HepG2 (cell line): ENCODE measurements around the gene C2orf81. TPM values are rescaled to one million over a fixed set of nuclear protein-coding genes. Genes with fewer than 3 reads are reported as not detected.

Source experiments
- ERF ChIP-seq: IDR thresholded peaks from 2 replicates; pipeline ENCODE4 v1.6.1; 2018; ENCODE audit warnings: missing biosample characterization, missing genetic modification reagents
- FOXK1 ChIP-seq: sonication (generic); formaldehyde crosslinking; IDR thresholded peaks from 2 replicates; pipeline ENCODE4 v1.4.0; 2020; ENCODE audit warnings: low read depth, missing genetic modification reagents, borderline replicate concordance
- FOXM1 ChIP-seq: sonication (generic); formaldehyde crosslinking; IDR thresholded peaks from 2 replicates; pipeline ENCODE4 v1.5.0; 2020; ENCODE audit warnings: missing genetic modification reagents
- GATA4 ChIP-seq: sonication (generic); IDR thresholded peaks from 2 replicates; pipeline ENCODE4 v1.6.1; 2016; ENCODE audit warnings: antibody characterized with exemption, low read depth, borderline replicate concordance
- HNRNPK ChIP-seq: fragments of 200-400 bp; formaldehyde crosslinking; IDR thresholded peaks from 2 replicates; pipeline ENCODE4 v1.6.1; 2018; ENCODE audit warnings: low read length, low read depth, moderate library complexity, mild to moderate bottlenecking; ENCODE audit not compliant: poor library complexity, severe bottlenecking
- LCORL ChIP-seq, 2 experiments: fragments of 450-650 bp in 1 of 2; sonication (generic) in 1 of 2; formaldehyde crosslinking in 1 of 2; IDR thresholded peaks; 2 replicates each; pipeline versions ENCODE4 v1.5.0 to v1.6.1; 2017 to 2020; ENCODE audit warnings: antibody characterized with exemption in 1 of 2, missing genetic modification reagents in 1 of 2
- NFKB2 ChIP-seq: sonication (generic); formaldehyde crosslinking; IDR thresholded peaks from 2 replicates; pipeline ENCODE4 v1.4.0; 2020; ENCODE audit warnings: missing genetic modification reagents, borderline replicate concordance
- PHF8 ChIP-seq: sonication (generic); formaldehyde crosslinking; IDR thresholded peaks from 2 replicates; pipeline ENCODE4 v1.5.0; 2020; ENCODE audit warnings: missing genetic modification reagents
- SALL1 ChIP-seq: sonication (generic); formaldehyde crosslinking; IDR thresholded peaks from 2 replicates; pipeline ENCODE4 v1.8.0; 2022; ENCODE audit warnings: mild to moderate bottlenecking, missing genetic modification reagents
- SMYD3 ChIP-seq: sonication (generic); formaldehyde crosslinking; IDR thresholded peaks from 2 replicates; pipeline ENCODE4 v1.8.1; 2023; ENCODE audit warnings: mild to moderate bottlenecking, missing genetic modification reagents
- TCF12 ChIP-seq, 2 experiments: fragments of 450-650 bp in 1 of 2; sonication (generic) in 1 of 2; formaldehyde crosslinking in 1 of 2; IDR thresholded peaks; 2 replicates each; pipeline versions ENCODE4 v1.6.1 to v1.8.0; 2017 to 2022; ENCODE audit warnings: antibody characterized with exemption in 1 of 2, mild to moderate bottlenecking in 1 of 2, missing genetic modification reagents in 1 of 2, moderate library complexity in 1 of 2
- WIZ ChIP-seq: sonication (generic); formaldehyde crosslinking; IDR thresholded peaks from 2 replicates; pipeline ENCODE4 v1.5.1; 2020; ENCODE audit warnings: mild to moderate bottlenecking, missing genetic modification reagents
- ZFP90 ChIP-seq: sonication (generic); formaldehyde crosslinking; IDR thresholded peaks from 2 replicates; pipeline ENCODE4 v1.8.0; 2022; ENCODE audit warnings: missing genetic modification reagents, mild to moderate bottlenecking, inconsistent platforms, borderline replicate concordance
- ZNF136 ChIP-seq: sonication (generic); formaldehyde crosslinking; IDR thresholded peaks from 2 replicates; pipeline ENCODE4 v1.8.1; 2022; ENCODE audit warnings: low read depth, mild to moderate bottlenecking, moderate library complexity, missing genetic modification reagents
- ZNF75D ChIP-seq: sonication (generic); formaldehyde crosslinking; IDR thresholded peaks from 2 replicates; pipeline ENCODE4 v1.8.1; 2023; ENCODE audit warnings: missing genetic modification reagents, mild to moderate bottlenecking, borderline replicate concordance
- ZNF790 ChIP-seq: sonication (generic); formaldehyde crosslinking; IDR thresholded peaks from 2 replicates; pipeline ENCODE4 v1.8.0; 2022; ENCODE audit warnings: missing genetic modification reagents, mild to moderate bottlenecking, borderline replicate concordance
- polyA plus RNA-seq, 8 experiments: library from polyadenylated mRNA; depleted of rRNA in 3 of 8; stranded (reverse) in 7 of 8; unstranded in 1 of 8; fragments of >200 nt; fragmentation: Illumina TruSeq in 4 of 8; extraction: Trizol in 4 of 8; gene quantifications; 2 replicates each; pipeline versions ENCODE4 v1.2.1 to v1.2.3, GENCODE V29; 2011 to 2016; ENCODE audit warnings: low read depth in 4 of 8, missing spikeins in 1 of 8, mixed read lengths in 1 of 8; ENCODE audit not compliant: insufficient read depth in 1 of 8
- total RNA-seq, 5 experiments: library from RNA; depleted of rRNA; stranded (reverse); fragments of >200 nt; fragmentation: Illumina TruSeq; extraction: Trizol; gene quantifications; 2 replicates each; pipeline ENCODE4 v1.2.3, GENCODE V29; 2016; ENCODE audit warnings: low read depth in 1 of 5
- TF ChIP-seq, protein P1 (sequence below): fragments of 450-650 bp; IDR thresholded peaks from 2 replicates; pipeline ENCODE4 v1.6.1; 2017
- TF ChIP-seq, protein P2 (sequence below): sonication (generic); formaldehyde crosslinking; IDR thresholded peaks from 2 replicates; pipeline ENCODE4 v1.4.0; 2020; ENCODE audit warnings: missing genetic modification reagents
- TF ChIP-seq, protein P3 (sequence below): sonication (generic); formaldehyde crosslinking; IDR thresholded peaks from 2 replicates; pipeline ENCODE4 v1.8.0; 2022; ENCODE audit warnings: missing genetic modification reagents, mild to moderate bottlenecking, inconsistent platforms, borderline replicate concordance

Gene C2orf81
- total and polyA plus RNA-seq, 2 of the 13 experiments (the other 11 are each of a cell fraction or from before 2014, with no cell fraction given) = 0.15 to 0.17 TPM

DNA sequence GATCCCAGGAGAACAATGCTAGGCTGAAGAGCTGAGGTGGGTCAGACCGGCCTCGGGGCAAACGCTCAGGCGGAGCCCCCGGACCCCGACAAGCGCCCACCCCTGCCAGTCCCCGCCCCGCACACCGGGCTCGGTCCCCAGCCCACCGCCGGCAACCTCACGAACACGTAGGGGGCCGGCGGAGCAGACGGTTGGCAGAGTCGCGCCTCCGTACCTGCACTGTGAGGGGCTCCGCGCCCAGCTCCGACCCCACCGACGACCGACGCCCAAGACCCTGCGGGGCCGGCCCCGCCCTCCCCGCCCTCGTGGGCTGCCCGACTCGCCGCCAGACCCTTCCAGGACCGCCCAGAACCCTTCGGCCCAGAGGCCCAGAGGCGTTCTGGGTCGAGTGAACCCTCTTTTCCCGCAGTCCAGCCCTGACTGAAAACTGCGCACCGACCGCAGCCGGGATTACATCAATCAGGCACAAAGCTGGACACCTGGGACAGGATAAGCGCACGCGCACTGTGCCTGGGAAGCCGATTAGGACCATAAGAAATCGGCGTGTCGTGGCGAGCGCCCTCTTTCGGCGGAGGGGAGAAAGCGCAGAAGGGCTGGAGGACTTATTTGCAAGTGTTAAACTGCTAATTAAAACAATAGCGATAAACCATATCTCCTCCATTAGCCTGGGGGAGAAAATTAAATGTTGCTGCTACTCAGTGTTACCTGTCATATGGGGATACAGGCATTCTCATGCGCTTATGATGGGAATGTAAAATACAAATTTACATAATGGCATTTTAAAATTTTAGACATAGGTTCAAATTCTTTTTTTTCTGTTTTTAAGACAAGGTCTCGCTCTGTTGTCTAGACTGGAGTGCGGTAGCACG is 29.6 kb downstream of the C2orf81 start (continued):
- TF ChIP-seq WIZ (CRISPR knock-in tag) = no peak
- TF ChIP-seq SMYD3 = peak; percentile 64; the same call in 1 of the 2 replicates
- no peak for TF ChIP-seq GATA4
- TF ChIP-seq HNRNPK = no peak
- peak; percentile 94 for TF ChIP-seq PHF8 (CRISPR knock-in tag)
- TF ChIP-seq, protein P1, sequence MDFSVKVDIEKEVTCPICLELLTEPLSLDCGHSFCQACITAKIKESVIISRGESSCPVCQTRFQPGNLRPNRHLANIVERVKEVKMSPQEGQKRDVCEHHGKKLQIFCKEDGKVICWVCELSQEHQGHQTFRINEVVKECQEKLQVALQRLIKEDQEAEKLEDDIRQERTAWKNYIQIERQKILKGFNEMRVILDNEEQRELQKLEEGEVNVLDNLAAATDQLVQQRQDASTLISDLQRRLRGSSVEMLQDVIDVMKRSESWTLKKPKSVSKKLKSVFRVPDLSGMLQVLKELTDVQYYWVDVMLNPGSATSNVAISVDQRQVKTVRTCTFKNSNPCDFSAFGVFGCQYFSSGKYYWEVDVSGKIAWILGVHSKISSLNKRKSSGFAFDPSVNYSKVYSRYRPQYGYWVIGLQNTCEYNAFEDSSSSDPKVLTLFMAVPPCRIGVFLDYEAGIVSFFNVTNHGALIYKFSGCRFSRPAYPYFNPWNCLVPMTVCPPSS = no peak
- no peak for TF ChIP-seq ZNF75D (CRISPR knock-in tag)
- TF ChIP-seq, protein P2, sequence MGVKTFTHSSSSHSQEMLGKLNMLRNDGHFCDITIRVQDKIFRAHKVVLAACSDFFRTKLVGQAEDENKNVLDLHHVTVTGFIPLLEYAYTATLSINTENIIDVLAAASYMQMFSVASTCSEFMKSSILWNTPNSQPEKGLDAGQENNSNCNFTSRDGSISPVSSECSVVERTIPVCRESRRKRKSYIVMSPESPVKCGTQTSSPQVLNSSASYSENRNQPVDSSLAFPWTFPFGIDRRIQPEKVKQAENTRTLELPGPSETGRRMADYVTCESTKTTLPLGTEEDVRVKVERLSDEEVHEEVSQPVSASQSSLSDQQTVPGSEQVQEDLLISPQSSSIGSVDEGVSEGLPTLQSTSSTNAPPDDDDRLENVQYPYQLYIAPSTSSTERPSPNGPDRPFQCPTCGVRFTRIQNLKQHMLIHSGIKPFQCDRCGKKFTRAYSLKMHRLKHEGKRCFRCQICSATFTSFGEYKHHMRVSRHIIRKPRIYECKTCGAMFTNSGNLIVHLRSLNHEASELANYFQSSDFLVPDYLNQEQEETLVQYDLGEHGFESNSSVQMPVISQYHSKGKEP (CRISPR knock-in tag) = no peak
- TF ChIP-seq SALL1 = peak; percentile 89
- TF ChIP-seq TCF12 (IDR thresholded peaks at IDR 0.05) = no peak
- TF ChIP-seq TCF12 (CRISPR knock-in tag; IDR thresholded peaks at IDR 0.05) = 0 out of 2 replicates have a peak, but pooled peaks have one; percentile 63
- no peak for TF ChIP-seq ZFP90
- TF ChIP-seq LCORL (IDR thresholded peaks at IDR 0.05) = no peak
- no peak for TF ChIP-seq LCORL (CRISPR knock-in tag; IDR thresholded peaks at IDR 0.05)
- TF ChIP-seq FOXM1 (CRISPR knock-in tag) = no peak
- TF ChIP-seq FOXK1 (CRISPR knock-in tag) = peak; percentile 62
- TF ChIP-seq ZNF790 (CRISPR knock-in tag) = no peak
- peak; percentile 63; the same call in 1 of the 2 replicates for TF ChIP-seq NFKB2
- TF ChIP-seq ERF (CRISPR knock-in tag) = peak; percentile 86
- TF ChIP-seq, protein P3, sequence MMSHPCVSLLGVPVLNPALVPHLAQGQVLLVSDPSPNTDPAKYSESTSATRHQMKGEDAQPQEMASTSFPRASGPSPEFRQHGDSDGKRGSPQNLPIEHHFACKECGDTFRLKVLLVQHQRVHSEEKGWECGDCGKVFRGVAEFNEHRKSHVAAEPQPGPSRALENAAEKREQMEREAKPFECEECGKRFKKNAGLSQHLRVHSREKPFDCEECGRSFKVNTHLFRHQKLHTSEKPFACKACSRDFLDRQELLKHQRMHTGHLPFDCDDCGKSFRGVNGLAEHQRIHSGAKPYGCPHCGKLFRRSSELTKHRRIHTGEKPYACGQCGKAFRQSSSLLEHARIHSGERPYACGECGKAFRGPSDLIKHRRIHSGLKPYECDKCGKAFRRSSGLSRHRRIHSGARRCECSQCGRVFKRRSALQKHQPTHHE (CRISPR knock-in tag) = peak; percentile 79
- no peak for TF ChIP-seq ZNF136
